Chondrocyte (in vitro differentiated cells): ENCODE data around the gene TMIE. TPM values are rescaled to one million over a fixed set of nuclear protein-coding genes. Genes with fewer than 3 reads are reported as not detected.

Experiments used
- DNase-seq: peaks from one replicate; pipeline ENCODE4 v3.0.0; 2021; ENCODE audit warnings: mixed read lengths, low spot score
- H3K27ac Mint-ChIP-seq: one replicate; pipeline ENCODE4 v1.8.0; 2021; ENCODE audit warnings: mild to moderate bottlenecking, moderate library complexity, mixed read lengths; ENCODE audit not compliant: unreplicated experiment
- H3K27me3 Mint-ChIP-seq: 2 replicates; pipeline ENCODE4 v1.8.0; 2021; ENCODE audit warnings: low read depth, mixed read lengths
- H3K36me3 Mint-ChIP-seq: 2 replicates; pipeline ENCODE4 v1.8.0; 2021; ENCODE audit warnings: low read depth, mixed read lengths
- H3K4me1 Mint-ChIP-seq: 2 replicates; pipeline ENCODE4 v1.8.0; 2021; ENCODE audit warnings: low read depth, mild to moderate bottlenecking, mixed read lengths
- H3K4me3 Mint-ChIP-seq: one replicate; pipeline ENCODE4 v1.8.0; 2021; ENCODE audit warnings: mild to moderate bottlenecking, moderate library complexity, mixed read lengths; ENCODE audit not compliant: unreplicated experiment
- H3K9me3 Mint-ChIP-seq: 2 replicates; pipeline ENCODE4 v1.8.0; 2021; ENCODE audit warnings: low read depth, mixed read lengths
- CTCF ChIP-seq: fragments of 200-600 bp; sonication (generic); IDR thresholded peaks from 2 replicates; pipeline ENCODE4 v1.5.0; 2021; ENCODE audit warnings: antibody characterized with exemption, mild to moderate bottlenecking, moderate library complexity
- total RNA-seq: library from RNA; stranded (reverse); gene quantifications from 3 replicates; pipeline ENCODE4 v1.2.1, GENCODE V29; 2021

The TMIE gene
- total RNA-seq, 1 donor from 2014 or later, result 0.25 TPM

GRCh38 chr3:46674031-46674845 is 27.0 kb upstream of the TMIE start:
- Mint-ChIP-seq H3K9me3 (no peaks in the 10 kb centered on the region), H3K27ac (no peak overlapping the region), H3K27me3 (no peaks in the 10 kb centered on the region), H3K4me1 (no peaks in the 10 kb centered on the region), H3K36me3 (peaks cover 2% of the 10 kb centered on the region), H3K4me3 (no peak overlapping the region)
- DNase-seq, result peak; percentile 67
- peak; percentile 46 for TF ChIP-seq CTCF

GRCh38 chr3:46675426-46675825 is 25.8 kb upstream of the TMIE start:
- Mint-ChIP-seq H3K27me3 (peaks cover under 1% of the 10 kb centered on the region), H3K36me3 (peaks cover 2% of the 10 kb centered on the region), H3K9me3 (no peaks in the 10 kb centered on the region), H3K27ac (no peak overlapping the region), H3K4me3 (no peak overlapping the region), H3K4me1 (no peaks in the 10 kb centered on the region)
- DNase-seq, result peak; percentile 36
- no peak for TF ChIP-seq CTCF

- no peak overlapping the region for H3K27ac Mint-ChIP-seq
- DNase-seq, result peak; percentile 51
- no peak overlapping the region for H3K4me3 Mint-ChIP-seq
- H3K9me3 Mint-ChIP-seq, result no peaks in the 10 kb centered on the region
- peaks cover 3% of the 10 kb centered on the region for H3K36me3 Mint-ChIP-seq
- no peak for TF ChIP-seq CTCF
- H3K27me3 Mint-ChIP-seq, result peaks cover 3% of the 10 kb centered on the region
- no peaks in the 10 kb centered on the region for H3K4me1 Mint-ChIP-seq
These were observed 25.2 kb upstream of the TMIE start for GRCh38 chr3:46675843-46676567.

- Mint-ChIP-seq H3K4me3 (no peak overlapping the region), H3K36me3 (peaks cover 3% of the 10 kb centered on the region), H3K4me1 (no peaks in the 10 kb centered on the region), H3K27ac (no peak overlapping the region), H3K27me3 (peaks cover 3% of the 10 kb centered on the region), H3K9me3 (no peaks in the 10 kb centered on the region)
- DNase-seq, result peak; percentile 83
- TF ChIP-seq CTCF, result no peak
These were observed 24.4 kb upstream of the TMIE start for GRCh38 chr3:46676601-46677410.

GRCh38 chr3:46677411-46677726 is 23.8 kb upstream of the TMIE start:
- no peaks in the 10 kb centered on the region for H3K4me1 Mint-ChIP-seq

More at GRCh38 chr3:46677411-46677726, 23.8 kb upstream of the TMIE start:
- H3K9me3 Mint-ChIP-seq, result no peaks in the 10 kb centered on the region
- DNase-seq, result no peak
- peaks cover 3% of the 10 kb centered on the region for H3K36me3 Mint-ChIP-seq
- H3K27me3 Mint-ChIP-seq, result peaks cover 3% of the 10 kb centered on the region
- H3K4me3 Mint-ChIP-seq, result no peak overlapping the region
- TF ChIP-seq CTCF, result no peak
- no peak overlapping the region for H3K27ac Mint-ChIP-seq
